ENCODE data around the gene DPEP1.

DPEP1 gene

GRCh38 chr16:89600427-89600826, 13.0 kb upstream of the DPEP1 start:
- TF ChIP-seq CTCF (IDR thresholded peaks at IDR 0.05; ENCODE audit: insufficient read depth, low read depth, low read length, missing control alignments) = no peak
- no peak overlapping the region for H3K4me3 ChIP-seq (ENCODE audit: low read depth, low read length)
- no peak for DNase-seq (ENCODE audit: low read depth)

GRCh38 chr16:89600956-89601355, 12.5 kb upstream of the DPEP1 start:
- no peak for TF ChIP-seq CTCF (IDR thresholded peaks at IDR 0.05; ENCODE audit: insufficient read depth, low read depth, low read length, missing control alignments)
- no peak for DNase-seq (ENCODE audit: low read depth)
- no peak overlapping the region for H3K4me3 ChIP-seq (ENCODE audit: low read depth, low read length)

GRCh38 chr16:89601906-89602272, 11.6 kb upstream of the DPEP1 start:
- DNase-seq (ENCODE audit: low read depth) = no peak
- H3K4me3 ChIP-seq (ENCODE audit: low read depth, low read length) = no peak overlapping the region
- no peak for TF ChIP-seq CTCF (IDR thresholded peaks at IDR 0.05; ENCODE audit: insufficient read depth, low read depth, low read length, missing control alignments)

GRCh38 chr16:89602273-89602951, 11.0 kb upstream of the DPEP1 start:
- DNase-seq (ENCODE audit: low read depth) = no peak
- no peak overlapping the region for H3K4me3 ChIP-seq (ENCODE audit: low read depth, low read length)
- TF ChIP-seq CTCF (IDR thresholded peaks at IDR 0.05; ENCODE audit: insufficient read depth, low read depth, low read length, missing control alignments) = no peak

GRCh38 chr16:89602952-89603590, 10.4 kb upstream of the DPEP1 start:
- H3K4me3 ChIP-seq (ENCODE audit: low read depth, low read length) = no peak overlapping the region
- DNase-seq (ENCODE audit: low read depth) = no peak
- no peak for TF ChIP-seq CTCF (IDR thresholded peaks at IDR 0.05; ENCODE audit: insufficient read depth, low read depth, low read length, missing control alignments)

GRCh38 chr16:89604764-89605163, 8.7 kb upstream of the DPEP1 start:
- H3K4me3 ChIP-seq (ENCODE audit: low read depth, low read length) = no peak overlapping the region
- TF ChIP-seq CTCF (IDR thresholded peaks at IDR 0.05; ENCODE audit: insufficient read depth, low read depth, low read length, missing control alignments) = no peak
- no peak for DNase-seq (ENCODE audit: low read depth)
